Lung (tissue), 12 donors: ENCODE data around the gene RNF126. TPM values are rescaled to one million over a fixed set of nuclear protein-coding genes. Genes with fewer than 3 reads are reported as not detected.

Experiments used
- ATAC-seq: fragments of 200-7000 bp; cut with Tn5 transposase; one replicate; pipeline ENCODE4 v1.9.1; 2020; ENCODE audit warnings: moderate number of reproducible peaks; ENCODE audit not compliant: insufficient read depth, low FRiP score
- DNase-seq, 3 donors: peaks; one replicate each; pipeline ENCODE4 v3.0.0-alpha.2; 2013 to 2017
- H3K27ac ChIP-seq, 2 donors: one replicate each; pipeline ENCODE4 v1.5.1; 2013; ENCODE audit warnings: mild to moderate bottlenecking in 2 of 2, moderate library complexity in 2 of 2, control low read depth in 1 of 2, inconsistent platforms in 1 of 2, low read depth in 1 of 2, low read length in 1 of 2
- H3K27me3 ChIP-seq, 3 donors: one replicate each; pipeline ENCODE4 v1.5.1; 2013; ENCODE audit warnings: low read length in 2 of 3; ENCODE audit not compliant: control insufficient read depth in 3 of 3, insufficient read depth in 3 of 3
- H3K36me3 ChIP-seq, 4 donors: one replicate each; pipeline ENCODE4 v1.5.1; 2013; ENCODE audit warnings: low read length in 4 of 4, mild to moderate bottlenecking in 1 of 4, moderate library complexity in 1 of 4; ENCODE audit not compliant: control insufficient read depth in 4 of 4, insufficient read depth in 4 of 4
- H3K4me1 ChIP-seq, 5 donors: one replicate each; pipeline ENCODE4 v1.5.1; 2013; ENCODE audit warnings: low read length in 5 of 5, mild to moderate bottlenecking in 2 of 5, moderate library complexity in 1 of 5; ENCODE audit not compliant: control insufficient read depth in 5 of 5, insufficient read depth in 5 of 5
- H3K4me3 ChIP-seq: one replicate; pipeline ENCODE4 v1.5.1; 2013; ENCODE audit warnings: mild to moderate bottlenecking, control low read depth, moderate library complexity
- H3K9ac ChIP-seq, 2 donors: one replicate each; pipeline ENCODE4 v1.5.1; 2013; ENCODE audit warnings: low read length in 2 of 2, control low read depth in 1 of 2; ENCODE audit not compliant: insufficient read depth in 1 of 2
- H3K9me3 ChIP-seq, 4 donors: one replicate each; pipeline ENCODE4 v1.5.1; 2013; ENCODE audit warnings: low read length in 3 of 4, mild to moderate bottlenecking in 1 of 4, moderate library complexity in 1 of 4; ENCODE audit not compliant: control insufficient read depth in 4 of 4, insufficient read depth in 3 of 4
- WGBS, 2 donors: extraction: QIAGEN DNeasy Blood & Tissue Kit; methylation state at CpG; one replicate each; pipeline ENCODE4 v1.1.7; 2013; 5-methylcytosine and 5-hydroxymethylcytosine counted together
- polyA plus RNA-seq, 2 donors: library from polyadenylated mRNA; stranded (reverse); fragments of 200-250 nt; gene quantifications; one replicate each; pipeline ENCODE4 v1.2.1, GENCODE V29; 2013
- total RNA-seq, 2 donors: library from RNA; depleted of rRNA in 1 of 2; stranded (reverse); fragments of >200 nt in 1 of 2; gene quantifications; one replicate each; pipeline ENCODE4 v1.2.1, GENCODE V29; 2014 to 2021
- TF ChIP-seq, protein P1 (sequence below): IDR thresholded peaks from 2 replicates; pipeline ENCODE4 v1.5.1; 2012; ENCODE audit warnings: mild to moderate bottlenecking; ENCODE audit errors: control extremely low read depth, extremely low read depth
- donor health status: control.
- donor health status: control.
- donor health status: Bipolar disorder and iron deficiency.
- donor health status: healthy.
- donor health status: DM: yes; HTN: yes; CAD: no.

Gene RNF126
- total and polyA plus RNA-seq, 4 donors, result 18.1 to 46.2 (median 37.1) TPM

DNA sequence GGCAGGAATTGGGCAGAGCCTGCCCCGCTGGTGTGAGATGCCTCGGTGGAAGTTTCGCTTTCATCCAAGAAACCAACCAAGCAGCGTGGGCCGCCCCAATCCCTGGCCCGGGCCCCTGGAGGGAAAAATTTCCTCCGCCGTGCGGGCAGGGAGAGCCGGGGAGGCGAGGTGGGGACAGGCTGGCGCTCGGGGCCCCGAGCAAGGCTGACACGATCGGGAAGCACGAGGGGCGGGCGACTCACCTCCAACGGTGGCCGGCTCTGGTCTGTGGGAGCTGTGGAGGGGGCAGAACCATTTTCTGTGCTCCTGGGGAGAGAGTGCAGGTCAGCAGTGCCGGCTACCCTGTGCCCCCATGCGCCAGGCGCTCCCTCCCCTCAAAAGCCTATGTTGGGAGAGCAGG, 11.0 kb downstream of the RNF126 start:
- 90 to 92% methylated on average over 24 of the region's 24 CpGs for WGBS, 2 donors
- peaks cover 2 to 63% (median 12%) of the 10 kb centered on the region in 4 donors for H3K36me3 ChIP-seq

GRCh38 chr19:651114-651818, 11.7 kb downstream of the RNF126 start:
- Histone ChIP-seq H3K4me1 (no peaks in the 10 kb centered on the region), H3K27ac (no peak overlapping the region), H3K4me3 (no peak overlapping the region), H3K27me3 (no peaks in the 10 kb centered on the region), H3K9me3 (no peaks in the 10 kb centered on the region), H3K9ac (no peak overlapping the region), H3K36me3 (peaks cover 2 to 70% (median 12%) of the 10 kb centered on the region in 4 donors)
- DNase-seq (no peak), ATAC-seq (no peak)
- 96% methylated on average over 58 of the region's 58 CpGs for WGBS, 2 donors
- TF ChIP-seq, protein P1, sequence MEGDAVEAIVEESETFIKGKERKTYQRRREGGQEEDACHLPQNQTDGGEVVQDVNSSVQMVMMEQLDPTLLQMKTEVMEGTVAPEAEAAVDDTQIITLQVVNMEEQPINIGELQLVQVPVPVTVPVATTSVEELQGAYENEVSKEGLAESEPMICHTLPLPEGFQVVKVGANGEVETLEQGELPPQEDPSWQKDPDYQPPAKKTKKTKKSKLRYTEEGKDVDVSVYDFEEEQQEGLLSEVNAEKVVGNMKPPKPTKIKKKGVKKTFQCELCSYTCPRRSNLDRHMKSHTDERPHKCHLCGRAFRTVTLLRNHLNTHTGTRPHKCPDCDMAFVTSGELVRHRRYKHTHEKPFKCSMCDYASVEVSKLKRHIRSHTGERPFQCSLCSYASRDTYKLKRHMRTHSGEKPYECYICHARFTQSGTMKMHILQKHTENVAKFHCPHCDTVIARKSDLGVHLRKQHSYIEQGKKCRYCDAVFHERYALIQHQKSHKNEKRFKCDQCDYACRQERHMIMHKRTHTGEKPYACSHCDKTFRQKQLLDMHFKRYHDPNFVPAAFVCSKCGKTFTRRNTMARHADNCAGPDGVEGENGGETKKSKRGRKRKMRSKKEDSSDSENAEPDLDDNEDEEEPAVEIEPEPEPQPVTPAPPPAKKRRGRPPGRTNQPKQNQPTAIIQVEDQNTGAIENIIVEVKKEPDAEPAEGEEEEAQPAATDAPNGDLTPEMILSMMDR, result no peak

More for the DNA sequence above, 11.0 kb downstream of the RNF126 start:
- Histone ChIP-seq H3K4me3 (no peak overlapping the region), H3K27ac (no peak overlapping the region), H3K9ac (no peak overlapping the region), H3K9me3 (no peaks in the 10 kb centered on the region), H3K4me1 (no peaks in the 10 kb centered on the region), H3K27me3 (no peaks in the 10 kb centered on the region)
- ATAC-seq, result no peak
- TF ChIP-seq, protein P1, result no peak
- no peak for DNase-seq

DNA sequence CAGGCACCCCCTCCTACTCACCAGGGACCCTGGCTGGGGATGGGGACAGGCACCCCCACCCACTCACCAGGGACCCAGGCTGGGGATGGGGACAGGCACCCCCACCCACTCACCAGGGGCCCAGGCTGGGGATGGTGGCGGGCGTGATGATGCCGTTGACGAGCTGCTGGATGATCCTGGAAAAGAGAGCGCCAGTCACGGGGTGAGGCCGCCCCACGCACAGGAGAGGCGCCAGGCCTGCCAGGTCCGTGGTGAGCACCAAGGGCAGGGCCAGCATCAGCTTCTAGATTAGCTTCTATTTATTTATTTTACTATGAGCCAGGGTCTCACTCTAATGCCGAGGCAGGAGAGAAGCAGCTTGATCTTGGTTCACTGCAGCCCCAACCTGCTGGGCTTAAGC, 12.9 kb downstream of the RNF126 start:
- DNase-seq, result no peak
- no peak for ATAC-seq
- no peaks in the 10 kb centered on the region for H3K27me3 ChIP-seq
- no peak overlapping the region for H3K9ac ChIP-seq
- no peaks in the 10 kb centered on the region for H3K4me1 ChIP-seq
- peaks cover 2 to 73% (median 12%) of the 10 kb centered on the region in 4 donors for H3K36me3 ChIP-seq
- TF ChIP-seq, protein P1, result no peak
- WGBS, 2 donors, result 94 to 98% methylated on average over 11 of the region's 11 CpGs
- no peak overlapping the region for H3K4me3 ChIP-seq
- no peaks in the 10 kb centered on the region for H3K9me3 ChIP-seq
- H3K27ac ChIP-seq, result no peak overlapping the region
